ENCODE results near the gene FBXL19.

The FBXL19 gene

GRCh38 chr16:30971298-30971697, 47.9 kb downstream of the FBXL19 start:
- DNase-seq, result no peak

- no peak for DNase-seq
Measured at GRCh38 chr16:30972872-30973271, 49.5 kb downstream of the FBXL19 start.

GRCh38 chr16:30974348-30974747, 51.0 kb downstream of the FBXL19 start:
- no peak for DNase-seq

GRCh38 chr16:30976486-30976885, 53.1 kb downstream of the FBXL19 start:
- DNase-seq, result no peak

GRCh38 chr16:30977502-30977901, 54.1 kb downstream of the FBXL19 start:
- no peak for DNase-seq

- DNase-seq, result no peak
Measured at GRCh38 chr16:30979170-30980022, 56.0 kb downstream of the FBXL19 start.

- DNase-seq, result no peak
Measured at GRCh38 chr16:30980023-30980371, 56.6 kb downstream of the FBXL19 start.

- DNase-seq, result no peak
Measured at GRCh38 chr16:30980434-30980833, 57.1 kb downstream of the FBXL19 start.

- DNase-seq, result no peak
Measured at GRCh38 chr16:30980959-30981358, 57.6 kb downstream of the FBXL19 start.

- DNase-seq, result no peak
Measured at GRCh38 chr16:30982548-30983288, 59.3 kb downstream of the FBXL19 start.

- DNase-seq, result no peak
Measured at GRCh38 chr16:30983289-30983889, 60.0 kb downstream of the FBXL19 start.

- DNase-seq, result no peak
Measured at GRCh38 chr16:30983898-30984610, 60.7 kb downstream of the FBXL19 start.

GRCh38 chr16:30984669-30985400, 61.5 kb downstream of the FBXL19 start, which contains the start of gene HSD3B7:
HSD3B7 (plus strand) TSS chr16:30985207; CDS start chr16:30985659, 452 bp downstream.
- peak; percentile 42 for DNase-seq

GRCh38 chr16:30985401-30986128, 62.2 kb downstream of the FBXL19 start:
- peak; percentile 41 for DNase-seq

- no peak for DNase-seq
Measured at GRCh38 chr16:30986129-30986991, 63.0 kb downstream of the FBXL19 start.

- DNase-seq, result no peak
Measured at GRCh38 chr16:30987581-30988190, 64.3 kb downstream of the FBXL19 start.

- DNase-seq, result no peak
Measured at GRCh38 chr16:30989469-30990047, 66.2 kb downstream of the FBXL19 start.

- no peak for DNase-seq
Measured at GRCh38 chr16:30990105-30990504, 66.7 kb downstream of the FBXL19 start.

GRCh38 chr16:30991052-30991451, 67.7 kb downstream of the FBXL19 start:
- DNase-seq, result no peak

GRCh38 chr16:30992276-30992780, 69.0 kb downstream of the FBXL19 start:
- DNase-seq, result no peak

Data from DMS 273 treated with DMSO at 0.1 percent for 48 hours (cell line).